Kidney epithelial cell (primary cell): Measurements from ENCODE around the gene DAP. TPM values are rescaled to one million over a fixed set of nuclear protein-coding genes. Genes with fewer than 3 reads are reported as not detected.

Source experiments
- DNase-seq: peaks from one replicate; pipeline ENCODE4 v3.0.0-alpha.2; 2010; ENCODE audit warnings: low read depth
- H3K27me3 ChIP-seq: 2 replicates; pipeline ENCODE4 v1.6.0; 2011; ENCODE audit warnings: low read length; ENCODE audit not compliant: control insufficient read depth, insufficient read depth
- H3K36me3 ChIP-seq: 2 replicates; pipeline ENCODE4 v1.5.1; 2011; ENCODE audit warnings: low read length; ENCODE audit not compliant: control insufficient read depth, insufficient read depth
- H3K4me3 ChIP-seq: 2 replicates; pipeline ENCODE4 v1.5.1; 2011; ENCODE audit warnings: low read depth, mild to moderate bottlenecking, control low read depth, low read length
- CTCF ChIP-seq: IDR thresholded peaks from 2 replicates; pipeline ENCODE4 v1.5.1; 2011; ENCODE audit warnings: mild to moderate bottlenecking, moderate library complexity, low read length, control low read depth, inconsistent platforms; ENCODE audit not compliant: insufficient read depth, poor library complexity, severe bottlenecking
- total RNA-seq: library from RNA; depleted of rRNA; stranded (reverse); fragments of >200 nt; gene quantifications from 2 replicates; pipeline ENCODE4 v1.2.3, GENCODE V29; 2015

Gene DAP
- total RNA-seq, 1 donor from 2014 or later = 77.7 TPM

- Histone ChIP-seq H3K27me3 (no peaks in the 10 kb centered on the region), H3K4me3 (no peak overlapping the region), H3K36me3 (no peaks in the 10 kb centered on the region)
- DNase-seq = no peak
- no peak for TF ChIP-seq CTCF
Measured at GRCh38 chr5:10709409-10709808, 51.6 kb downstream of the DAP start.

GRCh38 chr5:10708189-10708944 is 52.7 kb downstream of the DAP start:
- no peaks in the 10 kb centered on the region for H3K36me3 ChIP-seq
- no peak for DNase-seq
- H3K4me3 ChIP-seq = no peak overlapping the region
- no peaks in the 10 kb centered on the region for H3K27me3 ChIP-seq
- TF ChIP-seq CTCF = no peak

- TF ChIP-seq CTCF = no peak
- H3K36me3 ChIP-seq = no peaks in the 10 kb centered on the region
- H3K27me3 ChIP-seq = no peaks in the 10 kb centered on the region
- no peak for DNase-seq
- H3K4me3 ChIP-seq = no peak overlapping the region
Measured at GRCh38 chr5:10707198-10708142, 53.6 kb downstream of the DAP start.

- H3K36me3 ChIP-seq = no peaks in the 10 kb centered on the region
- no peak overlapping the region for H3K4me3 ChIP-seq
- TF ChIP-seq CTCF = no peak
- DNase-seq = no peak
- no peaks in the 10 kb centered on the region for H3K27me3 ChIP-seq
Measured at GRCh38 chr5:10706326-10706725, 54.7 kb downstream of the DAP start.

GRCh38 chr5:10705747-10706146 is 55.3 kb downstream of the DAP start:
- Histone ChIP-seq H3K4me3 (no peak overlapping the region), H3K27me3 (no peaks in the 10 kb centered on the region), H3K36me3 (no peaks in the 10 kb centered on the region)
- TF ChIP-seq CTCF = no peak
- DNase-seq = peak; percentile 54
